Esophagus squamous epithelium (tissue), 4 donors: ENCODE results near the gene ASB13.

Source experiments
- POLR2A ChIP-seq, 4 donors: fragments of 450-650 bp; IDR thresholded peaks; one replicate each; pipeline ENCODE4 v1.6.1; 2017; ENCODE audit warnings: antibody characterized with exemption in 4 of 4, mild to moderate bottlenecking in 4 of 4, moderate library complexity in 3 of 4
- TF ChIP-seq, protein P1 (sequence below), 6 experiments: fragments of 450-650 bp in 4 of 6; fragments of 200-600 bp in 2 of 6; sonication (generic) in 2 of 6; IDR thresholded peaks; one replicate each; pipeline ENCODE4 v1.5.1; 2016 to 2019; ENCODE audit warnings: antibody characterized with exemption in 6 of 6, mild to moderate bottlenecking in 4 of 6, moderate library complexity in 4 of 6

DNA sequence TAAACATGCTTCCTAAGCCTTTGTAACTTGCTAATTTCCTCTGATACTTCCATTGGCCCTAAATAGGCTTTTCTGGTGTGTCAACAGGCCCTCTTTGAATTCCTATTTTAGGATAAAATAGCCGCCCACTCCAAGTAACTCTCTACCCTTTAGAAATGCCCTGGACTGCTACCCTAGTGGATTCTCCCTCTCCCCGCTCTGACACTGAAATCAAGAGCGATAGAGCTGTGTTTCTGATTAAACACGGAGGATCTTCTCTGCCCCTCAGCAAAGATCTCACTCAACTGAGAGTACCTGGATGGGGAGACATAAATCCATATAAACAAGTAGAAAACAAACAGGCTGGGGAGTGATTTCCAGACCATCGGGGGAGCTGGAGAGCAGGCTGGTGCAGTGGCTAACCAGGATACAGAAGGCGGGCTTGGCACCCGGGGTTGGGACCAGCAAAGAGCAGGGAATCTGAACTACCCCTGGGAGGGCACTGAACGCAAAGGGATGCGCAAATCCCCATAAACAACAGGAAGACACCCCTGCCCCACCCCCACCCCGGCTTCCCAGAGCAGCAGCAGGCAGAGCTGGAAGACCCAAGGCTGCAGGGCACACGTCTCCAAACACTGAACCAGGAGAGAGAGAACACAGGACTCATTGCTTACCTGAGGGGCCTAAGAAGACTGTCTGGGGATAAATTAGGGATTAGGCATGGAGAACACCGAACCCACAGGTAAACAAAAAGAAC is 2.5 kb downstream of the ASB13 start:
- TF ChIP-seq, protein P1, sequence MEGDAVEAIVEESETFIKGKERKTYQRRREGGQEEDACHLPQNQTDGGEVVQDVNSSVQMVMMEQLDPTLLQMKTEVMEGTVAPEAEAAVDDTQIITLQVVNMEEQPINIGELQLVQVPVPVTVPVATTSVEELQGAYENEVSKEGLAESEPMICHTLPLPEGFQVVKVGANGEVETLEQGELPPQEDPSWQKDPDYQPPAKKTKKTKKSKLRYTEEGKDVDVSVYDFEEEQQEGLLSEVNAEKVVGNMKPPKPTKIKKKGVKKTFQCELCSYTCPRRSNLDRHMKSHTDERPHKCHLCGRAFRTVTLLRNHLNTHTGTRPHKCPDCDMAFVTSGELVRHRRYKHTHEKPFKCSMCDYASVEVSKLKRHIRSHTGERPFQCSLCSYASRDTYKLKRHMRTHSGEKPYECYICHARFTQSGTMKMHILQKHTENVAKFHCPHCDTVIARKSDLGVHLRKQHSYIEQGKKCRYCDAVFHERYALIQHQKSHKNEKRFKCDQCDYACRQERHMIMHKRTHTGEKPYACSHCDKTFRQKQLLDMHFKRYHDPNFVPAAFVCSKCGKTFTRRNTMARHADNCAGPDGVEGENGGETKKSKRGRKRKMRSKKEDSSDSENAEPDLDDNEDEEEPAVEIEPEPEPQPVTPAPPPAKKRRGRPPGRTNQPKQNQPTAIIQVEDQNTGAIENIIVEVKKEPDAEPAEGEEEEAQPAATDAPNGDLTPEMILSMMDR (IDR thresholded peaks at IDR 0.05): no peak
- TF ChIP-seq POLR2A (IDR thresholded peaks at IDR 0.05): no peak
